Activated CD8-positive, alpha-beta memory T cell treated with anti-CD3 and anti-CD28 coated beads, Interleukin-2, amount 10 ng/mL, durations not matched to agents 7 days and 5 days (primary cell): Measurements from ENCODE around the gene PROP1. TPM values are rescaled to one million over a fixed set of nuclear protein-coding genes. Genes with fewer than 3 reads are reported as not detected.
"Not testable (repeated sequence)": the region's sequence is repeated elsewhere in the genome, so short reads cannot be mapped to it uniquely, and the experiment has no call there.

Source experiments
- ATAC-seq: fragments of 150-1000 bp; cut with Tn5 transposase; one replicate; pipeline ENCODE4 v1.10.0; 2021; ENCODE audit warnings: moderate library complexity
- CTCF ChIA-PET: fragments of 350-600 bp; sonication (Branson Sonifier 250); formaldehyde crosslinking; loops from one replicate; lab custom pipeline; 2021; ENCODE audit warnings: antibody characterized with exemption; lab: Charles Lee
- DNase-seq: peaks from one replicate; pipeline ENCODE4 v3.0.0-alpha.2; 2020
- H3K27ac Mint-ChIP-seq: one replicate; pipeline ENCODE4 v1.8.0; 2021; ENCODE audit warnings: mild to moderate bottlenecking, mixed read lengths
- H3K27me3 Mint-ChIP-seq: one replicate; pipeline ENCODE4 v1.8.0; 2021; ENCODE audit warnings: mixed read lengths
- H3K36me3 Mint-ChIP-seq: one replicate; pipeline ENCODE4 v1.8.0; 2021; ENCODE audit warnings: mild to moderate bottlenecking, mixed read lengths
- H3K4me1 Mint-ChIP-seq: one replicate; pipeline ENCODE4 v1.8.0; 2021; ENCODE audit warnings: mixed read lengths
- H3K4me3 Mint-ChIP-seq: one replicate; pipeline ENCODE4 v1.8.0; 2021; ENCODE audit warnings: mild to moderate bottlenecking, moderate library complexity, mixed read lengths
- H3K9me3 Mint-ChIP-seq: one replicate; pipeline ENCODE4 v1.8.0; 2022; ENCODE audit warnings: low read depth, mixed read lengths
- total RNA-seq, 2 experiments: library from RNA; stranded (reverse); gene quantifications; one replicate each; pipeline ENCODE4 v1.2.3, GENCODE V29; 2021

The PROP1 gene
- not detected for total RNA-seq

- DNase-seq, result no peak
- CTCF ChIA-PET, result no interaction called here
- Mint-ChIP-seq H3K27ac (no peak within 1 kb of the TSS), H3K4me3 (no peak within 1 kb of the TSS), H3K4me1 (no peaks in the 10 kb centered on the region), H3K36me3 (no peaks in the 10 kb centered on the region), H3K9me3 (no peaks in the 10 kb centered on the region), H3K27me3 (peaks cover 21% of the 10 kb centered on the region)
- no peak for ATAC-seq
Measured at GRCh38 chr5:177995691-177996595, at the start of gene PROP1. Gene PROP1 (minus strand): TSS chr5:177996242. CDS start chr5:177995933, 309 bp downstream.

GRCh38 chr5:178019379-178020030 is 23.5 kb upstream of the PROP1 start:
- H3K4me3 Mint-ChIP-seq, H3K36me3 Mint-ChIP-seq, H3K9me3 Mint-ChIP-seq, H3K4me1 Mint-ChIP-seq, H3K27ac Mint-ChIP-seq, ATAC-seq, DNase-seq, CTCF ChIA-PET, H3K27me3 Mint-ChIP-seq: not testable (repeated sequence)

- H3K27me3 Mint-ChIP-seq, H3K27ac Mint-ChIP-seq, CTCF ChIA-PET, H3K9me3 Mint-ChIP-seq, H3K36me3 Mint-ChIP-seq, DNase-seq, H3K4me3 Mint-ChIP-seq, H3K4me1 Mint-ChIP-seq, ATAC-seq: not testable (repeated sequence)
Measured at GRCh38 chr5:178012758-178013157, 16.7 kb upstream of the PROP1 start.

GRCh38 chr5:178011816-178012554 is 15.9 kb upstream of the PROP1 start:
- H3K27ac Mint-ChIP-seq, ATAC-seq, H3K36me3 Mint-ChIP-seq, H3K4me1 Mint-ChIP-seq, DNase-seq, CTCF ChIA-PET, H3K9me3 Mint-ChIP-seq, H3K4me3 Mint-ChIP-seq, H3K27me3 Mint-ChIP-seq: not testable (repeated sequence)

GRCh38 chr5:178007272-178007671 is 11.2 kb upstream of the PROP1 start:
- H3K27me3 Mint-ChIP-seq, DNase-seq, ATAC-seq, H3K9me3 Mint-ChIP-seq, H3K36me3 Mint-ChIP-seq, H3K27ac Mint-ChIP-seq, CTCF ChIA-PET, H3K4me1 Mint-ChIP-seq: not testable (repeated sequence)
- H3K4me3 Mint-ChIP-seq, result peak overlapping the region; percentile 67

GRCh38 chr5:178006536-178007231 is 10.6 kb upstream of the PROP1 start:
- H3K27ac Mint-ChIP-seq, H3K4me1 Mint-ChIP-seq, H3K9me3 Mint-ChIP-seq, CTCF ChIA-PET, H3K36me3 Mint-ChIP-seq: not testable (repeated sequence)
- Mint-ChIP-seq H3K4me3 (peak overlapping the region; percentile 67), H3K27me3 (peaks cover 10% of the 10 kb centered on the region)
- DNase-seq, result peak; percentile 62
- peak; percentile 88 for ATAC-seq

GRCh38 chr5:178006181-178006535 is 10.1 kb upstream of the PROP1 start:
- CTCF ChIA-PET, DNase-seq, H3K27ac Mint-ChIP-seq, H3K36me3 Mint-ChIP-seq, H3K9me3 Mint-ChIP-seq, H3K4me1 Mint-ChIP-seq: not testable (repeated sequence)
- Mint-ChIP-seq H3K27me3 (peaks cover 10% of the 10 kb centered on the region), H3K4me3 (peak overlapping the region; percentile 67)
- peak; percentile 45 for ATAC-seq

- CTCF ChIA-PET, result no interaction called here
- no peak overlapping the region for H3K27ac Mint-ChIP-seq
- DNase-seq, result no peak
- H3K36me3 Mint-ChIP-seq, result no peaks in the 10 kb centered on the region
- no peaks in the 10 kb centered on the region for H3K4me1 Mint-ChIP-seq
- no peak overlapping the region for H3K4me3 Mint-ChIP-seq
- no peaks in the 10 kb centered on the region for H3K9me3 Mint-ChIP-seq
- ATAC-seq, result no peak
- H3K27me3 Mint-ChIP-seq, result peaks cover 24% of the 10 kb centered on the region
Measured at GRCh38 chr5:177997846-177998245, 1.8 kb upstream of the PROP1 start.

- no peaks in the 10 kb centered on the region for H3K9me3 Mint-ChIP-seq
- H3K27ac Mint-ChIP-seq, result no peak overlapping the region
- ATAC-seq (no peak), DNase-seq (no peak)
- H3K27me3 Mint-ChIP-seq, result peaks cover 24% of the 10 kb centered on the region
- H3K4me3 Mint-ChIP-seq, result no peak overlapping the region
- H3K36me3 Mint-ChIP-seq, result no peaks in the 10 kb centered on the region
- CTCF ChIA-PET, result no interaction called here
- H3K4me1 Mint-ChIP-seq, result no peaks in the 10 kb centered on the region
Measured at GRCh38 chr5:177997319-177997670, 1.3 kb upstream of the PROP1 start.

- DNase-seq (no peak), ATAC-seq (no peak)
- Mint-ChIP-seq H3K9me3 (no peaks in the 10 kb centered on the region), H3K27ac (no peak overlapping the region), H3K4me1 (no peaks in the 10 kb centered on the region), H3K27me3 (peaks cover 21% of the 10 kb centered on the region), H3K4me3 (no peak overlapping the region), H3K36me3 (no peaks in the 10 kb centered on the region)
- CTCF ChIA-PET, result no interaction called here
Measured at GRCh38 chr5:177996660-177997318, 747 bp upstream of the PROP1 start.

GRCh38 chr5:177994561-177995190 is 1.4 kb downstream of the PROP1 start:
- H3K27me3 Mint-ChIP-seq, result peaks cover 12% of the 10 kb centered on the region
- no peak overlapping the region for H3K4me3 Mint-ChIP-seq
- H3K9me3 Mint-ChIP-seq, result no peaks in the 10 kb centered on the region
- no peaks in the 10 kb centered on the region for H3K4me1 Mint-ChIP-seq
- no peak overlapping the region for H3K27ac Mint-ChIP-seq
- no peak for DNase-seq
- CTCF ChIA-PET, result no interaction called here
- ATAC-seq, result no peak
- no peaks in the 10 kb centered on the region for H3K36me3 Mint-ChIP-seq

GRCh38 chr5:177994063-177994462 is 2.0 kb downstream of the PROP1 start:
- no peak overlapping the region for H3K27ac Mint-ChIP-seq
- H3K27me3 Mint-ChIP-seq, result peaks cover 18% of the 10 kb centered on the region
- ATAC-seq (no peak), DNase-seq (no peak)
- H3K4me3 Mint-ChIP-seq, result no peak overlapping the region
- no peaks in the 10 kb centered on the region for H3K36me3 Mint-ChIP-seq
- H3K9me3 Mint-ChIP-seq, result no peaks in the 10 kb centered on the region
- CTCF ChIA-PET, result no interaction called here
- H3K4me1 Mint-ChIP-seq, result no peaks in the 10 kb centered on the region
